ENCODE measurements around the gene MS4A3.

GRCh38 chr11:60069450-60069849 is 13.0 kb downstream of the MS4A3 start:
- TF ChIP-seq CTCF (IDR thresholded peaks at IDR 0.05; ENCODE audit: low read depth, low read length, missing input control) = no peak
- TF ChIP-seq YY1 (IDR thresholded peaks at IDR 0.05) = no peak
- TF ChIP-seq FOXA1 (IDR thresholded peaks at IDR 0.05) = no peak
- no peak for TF ChIP-seq TAF1 (conservative IDR thresholded peaks at IDR 0.05)
- TF ChIP-seq ATF3 (IDR thresholded peaks at IDR 0.05) = no peak
- TF ChIP-seq RAD21 (IDR thresholded peaks at IDR 0.05) = no peak
- no peak for TF ChIP-seq MAX (IDR thresholded peaks at IDR 0.05)
- TF ChIP-seq ZBTB33 (IDR thresholded peaks at IDR 0.05) = no peak
- no peak for TF ChIP-seq GABPA (IDR thresholded peaks at IDR 0.05 in 1 of 2, conservative IDR thresholded peaks at IDR 0.05 in 1 of 2)
